PC-3 (cell line): ENCODE measurements around the gene ABHD2. TPM values are rescaled to one million over a fixed set of nuclear protein-coding genes. Genes with fewer than 3 reads are reported as not detected.
A peak's percentile ranks its signal among the peaks of the same experiment; 100 is the strongest.

Experiments
- ATAC-seq: fragments of 200-7000 bp; cut with Tn5 transposase; 2 replicates; pipeline ENCODE4 v1.9.1; 2020; ENCODE audit warnings: mild to moderate bottlenecking, moderate library complexity
- BruUV-seq: library from RNA; stranded (reverse); fragments of 400-500 nt; replicated peaks from 2 replicates; lab custom pipeline; 2021; lab: Mats Ljungman, UMichigan
- CTCF ChIA-PET: fragments of 300-600 bp; sonication (Branson Sonifier 250); formaldehyde crosslinking; loops from one replicate; lab custom pipeline; 2022; ENCODE audit warnings: antibody characterized with exemption; lab: Charles Lee
- POLR2A ChIA-PET: fragments of 300-600 bp; sonication (Branson Sonifier 250); formaldehyde crosslinking; loops from one replicate; lab custom pipeline; 2022; ENCODE audit warnings: antibody characterized with exemption; ENCODE audit not compliant: unreplicated experiment; lab: Charles Lee
- DNase-seq: peaks from one replicate; pipeline ENCODE4 v3.0.0-alpha.2; 2015
- H2AFZ ChIP-seq: fragments of 300-600 bp; sonication (generic); 2 replicates; pipeline ENCODE4 v1.6.0; 2016; ENCODE audit warnings: antibody characterized with exemption, low read length
- H3F3A ChIP-seq: fragments of 300-600 bp; sonication (generic); one replicate; pipeline ENCODE4 v1.6.0; 2017; ENCODE audit warnings: antibody characterized with exemption, low read length, control low read depth, mild to moderate bottlenecking; ENCODE audit not compliant: unreplicated experiment
- H3K27ac ChIP-seq: fragments of 300-600 bp; sonication (generic); 2 replicates; pipeline ENCODE4 v1.5.1; 2016; ENCODE audit warnings: mild to moderate bottlenecking, low read length
- H3K27me3 ChIP-seq: fragments of 300-600 bp; sonication (generic); 2 replicates; pipeline ENCODE4 v1.6.1; 2016; ENCODE audit warnings: low read length, mixed read lengths
- H3K36me3 ChIP-seq: fragments of 300-600 bp; sonication (generic); 2 replicates; pipeline ENCODE4 v1.6.1; 2016; ENCODE audit warnings: low read depth, mixed run types, low read length, mixed read lengths
- H3K4me1 ChIP-seq: fragments of 300-600 bp; sonication (generic); 2 replicates; pipeline ENCODE4 v1.5.1; 2016; ENCODE audit warnings: low read length; ENCODE audit not compliant: insufficient read depth
- H3K4me2 ChIP-seq: fragments of 300-600 bp; sonication (generic); 2 replicates; pipeline ENCODE4 v1.6.0; 2016; ENCODE audit warnings: low read length
- H3K4me3 ChIP-seq: fragments of 300-600 bp; sonication (generic); 2 replicates; pipeline ENCODE4 v1.5.1; 2016; ENCODE audit warnings: mild to moderate bottlenecking, low read length, mixed read lengths
- H3K79me2 ChIP-seq: fragments of 300-600 bp; sonication (generic); 2 replicates; pipeline ENCODE4 v1.6.1; 2017; ENCODE audit warnings: low read length, mixed read lengths
- H3K9ac ChIP-seq: fragments of 300-600 bp; sonication (generic); 2 replicates; pipeline ENCODE4 v1.6.0; 2016; ENCODE audit warnings: mild to moderate bottlenecking, low read length
- H3K9me2 ChIP-seq: fragments of 300-600 bp; sonication (generic); replicated peaks from 2 replicates; pipeline ENCODE4 v1.6.1; 2016; ENCODE audit warnings: mixed run types, low read length, mixed read lengths
- H3K9me3 ChIP-seq: fragments of 300-600 bp; sonication (generic); 2 replicates; pipeline ENCODE4 v1.6.1; 2016; ENCODE audit warnings: low read length, mixed read lengths
- H4K20me1 ChIP-seq: fragments of 300-600 bp; sonication (generic); 2 replicates; pipeline ENCODE4 v1.6.1; 2016; ENCODE audit warnings: low read length, mixed read lengths
- EZH2 ChIP-seq: fragments of 300-600 bp; sonication (generic); IDR thresholded peaks from one replicate; pipeline ENCODE4 v1.6.1; 2017; ENCODE audit warnings: antibody characterized with exemption, mild to moderate bottlenecking, low read length; ENCODE audit not compliant: unreplicated experiment
- EZH2phosphoT487 ChIP-seq: fragments of 300-600 bp; sonication (generic); IDR thresholded peaks from 2 replicates; pipeline ENCODE4 v1.6.1; 2018; ENCODE audit warnings: mild to moderate bottlenecking, antibody characterized with exemption, low read length, borderline replicate concordance
- intact Hi-C: fragments of 100-400 bp; cut with micrococcal nuclease; formaldehyde crosslinking; loops from 2 replicates; pipeline ENCODE4 v1.9.0; 2023
- total RNA-seq: library from RNA; depleted of rRNA; stranded (reverse); fragments of >200 nt; gene quantifications from 2 replicates; pipeline ENCODE4 v1.2.3, GENCODE V29; 2014
- TF ChIP-seq, protein P1 (sequence below): fragments of 300-600 bp; sonication (generic); conservative IDR thresholded peaks from 2 replicates; pipeline ENCODE4 v1.5.1; 2017; ENCODE audit warnings: antibody characterized with exemption, low read depth, mild to moderate bottlenecking, low read length

Gene ABHD2
- total RNA-seq, 1 experiment from 2014 or later: 34.0 TPM

DNA sequence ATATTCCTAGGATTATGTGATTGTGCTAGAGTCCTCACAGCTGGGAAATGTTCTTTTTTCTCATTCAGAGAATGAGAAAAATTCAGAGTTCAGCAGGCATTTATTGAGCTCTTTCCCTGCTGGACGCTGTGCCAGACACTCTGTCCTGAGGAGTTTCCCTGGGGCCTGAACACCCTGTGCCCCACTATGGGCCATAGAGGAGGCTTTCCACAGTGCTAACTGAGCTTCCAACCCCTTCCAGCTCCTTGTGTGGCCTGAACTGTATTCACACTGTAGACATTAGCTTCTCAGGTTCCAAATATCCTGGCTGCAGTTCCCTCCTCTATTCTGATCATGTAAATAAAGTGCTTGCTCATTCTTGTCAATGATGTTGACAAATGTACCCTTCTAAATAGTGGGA is 10.0 kb downstream of the ABHD2 start:
- no peaks in the 10 kb centered on the region for H4K20me1 ChIP-seq
- H3K4me1 ChIP-seq: peaks cover 69% of the 10 kb centered on the region
- intact Hi-C loops: no loop called here
- no peak overlapping the region for H3K9ac ChIP-seq
- no TSS peak for BruUV-seq
- DNase-seq (no peak), ATAC-seq (no peak)
- H3K27me3 ChIP-seq: no peaks in the 10 kb centered on the region
- H3F3A ChIP-seq: peaks cover 5% of the 10 kb centered on the region
- ChIA-PET POLR2A (no interaction called here), CTCF (no interaction called here)
- no peak overlapping the region for H3K27ac ChIP-seq
- peaks cover 77% of the 10 kb centered on the region for H3K79me2 ChIP-seq
- no peak overlapping the region for H3K4me2 ChIP-seq
- no peaks in the 10 kb centered on the region for H3K36me3 ChIP-seq
- no peak overlapping the region for H3K4me3 ChIP-seq
- H2AFZ ChIP-seq: no peak overlapping the region
- TF ChIP-seq, protein P1, sequence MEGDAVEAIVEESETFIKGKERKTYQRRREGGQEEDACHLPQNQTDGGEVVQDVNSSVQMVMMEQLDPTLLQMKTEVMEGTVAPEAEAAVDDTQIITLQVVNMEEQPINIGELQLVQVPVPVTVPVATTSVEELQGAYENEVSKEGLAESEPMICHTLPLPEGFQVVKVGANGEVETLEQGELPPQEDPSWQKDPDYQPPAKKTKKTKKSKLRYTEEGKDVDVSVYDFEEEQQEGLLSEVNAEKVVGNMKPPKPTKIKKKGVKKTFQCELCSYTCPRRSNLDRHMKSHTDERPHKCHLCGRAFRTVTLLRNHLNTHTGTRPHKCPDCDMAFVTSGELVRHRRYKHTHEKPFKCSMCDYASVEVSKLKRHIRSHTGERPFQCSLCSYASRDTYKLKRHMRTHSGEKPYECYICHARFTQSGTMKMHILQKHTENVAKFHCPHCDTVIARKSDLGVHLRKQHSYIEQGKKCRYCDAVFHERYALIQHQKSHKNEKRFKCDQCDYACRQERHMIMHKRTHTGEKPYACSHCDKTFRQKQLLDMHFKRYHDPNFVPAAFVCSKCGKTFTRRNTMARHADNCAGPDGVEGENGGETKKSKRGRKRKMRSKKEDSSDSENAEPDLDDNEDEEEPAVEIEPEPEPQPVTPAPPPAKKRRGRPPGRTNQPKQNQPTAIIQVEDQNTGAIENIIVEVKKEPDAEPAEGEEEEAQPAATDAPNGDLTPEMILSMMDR: no peak
- TF ChIP-seq EZH2phosphoT487 (no peak), EZH2 (no peak)
- no peaks in the 10 kb centered on the region for H3K9me2 ChIP-seq
- no peaks in the 10 kb centered on the region for H3K9me3 ChIP-seq

- Histone ChIP-seq H3K27ac (peak overlapping the region; percentile 98), H3K36me3 (no peaks in the 10 kb centered on the region), H3K9ac (peak overlapping the region; percentile 73; the same call in 1 of the 2 replicates), H3K79me2 (peaks cover 75% of the 10 kb centered on the region), H3K9me2 (no peaks in the 10 kb centered on the region), H3F3A (peaks cover 5% of the 10 kb centered on the region), H3K4me2 (peak overlapping the region; percentile 82), H4K20me1 (no peaks in the 10 kb centered on the region), H2AFZ (no peak overlapping the region), H3K4me3 (no peak overlapping the region), H3K4me1 (peaks cover 76% of the 10 kb centered on the region), H3K27me3 (no peaks in the 10 kb centered on the region), H3K9me3 (no peaks in the 10 kb centered on the region)
- ATAC-seq: no peak
- no peak for DNase-seq
- intact Hi-C loops: loop anchor here (2.0 kb wide), 1 partner anchor 21 kb away; no protein-coding TSS in a partner anchor
- TF ChIP-seq EZH2 (no peak), EZH2phosphoT487 (no peak)
- TF ChIP-seq, protein P1: no peak
- ChIA-PET POLR2A (interaction anchor here (0.7 kb wide), 1 partner anchor 29 kb away, joined by 5 read pairs; no protein-coding TSS in a partner anchor), CTCF (no interaction called here)
- BruUV-seq: no TSS peak
These were observed 11.7 kb downstream of the ABHD2 start for GRCh38 chr15:89099968-89100367.
